ENCODE data around the gene LHX4.

Gene LHX4

DNA sequence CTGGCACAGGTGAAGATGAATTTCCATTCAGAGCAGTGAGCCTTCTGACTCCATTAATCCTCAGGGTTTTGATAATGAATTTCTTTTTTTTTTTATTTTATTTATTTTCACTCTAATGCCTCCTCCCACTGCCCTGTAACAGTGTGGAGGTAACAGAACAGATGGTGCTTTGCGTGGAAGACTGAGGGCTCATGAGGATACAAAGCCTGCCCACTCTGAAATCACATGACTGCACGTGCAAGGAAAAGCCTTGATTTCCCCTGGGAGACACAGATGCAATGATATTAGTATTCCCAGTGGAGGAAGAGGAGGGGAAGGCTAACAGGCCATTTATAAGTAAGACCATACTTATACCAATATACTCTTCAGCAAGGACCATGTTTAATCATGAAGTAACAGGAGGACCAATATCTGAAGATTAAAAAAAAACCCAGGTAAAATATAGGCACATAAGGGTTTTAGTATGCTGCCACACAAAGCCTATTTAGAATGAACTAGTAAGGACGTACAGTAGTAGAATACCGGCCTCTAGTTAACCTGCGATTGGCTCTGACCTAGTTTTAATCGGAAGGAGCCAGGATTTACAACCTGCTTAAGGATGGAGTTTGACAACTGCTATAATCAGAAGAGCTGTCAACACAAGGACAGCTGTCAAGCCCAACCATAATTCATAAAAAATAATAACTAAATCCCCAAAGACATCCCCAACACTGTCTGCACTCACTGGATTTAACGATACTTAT, 69.6 kb downstream of the LHX4 start:
- DNase-seq (ENCODE audit: low spot score), result no peak

DNA sequence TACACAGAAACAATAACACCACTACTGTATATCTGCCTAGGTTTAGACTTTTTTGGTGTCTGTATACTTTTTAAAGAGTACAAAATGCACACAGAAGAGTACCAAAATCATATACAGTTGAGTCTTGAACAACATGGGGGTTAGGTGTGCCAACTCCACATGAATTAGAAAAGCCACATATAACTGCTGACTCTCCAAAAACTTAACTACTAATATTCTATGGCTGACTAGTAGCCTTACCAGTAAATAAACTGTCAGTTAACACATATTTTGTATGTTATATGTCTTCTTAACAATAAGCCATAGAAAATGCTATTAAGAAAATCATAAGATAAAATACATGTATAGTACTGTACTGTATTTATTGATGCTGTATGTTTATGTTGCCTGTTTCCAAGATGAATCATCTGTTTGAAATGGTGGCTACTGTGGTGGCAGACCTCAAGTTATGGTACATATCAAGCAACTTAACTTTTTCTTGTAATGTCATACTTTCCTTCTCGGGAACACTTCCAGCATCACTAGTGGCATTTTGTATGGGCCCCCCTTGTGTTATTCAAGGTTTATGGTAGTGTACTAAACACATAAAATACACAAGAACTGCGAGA, 71.2 kb downstream of the LHX4 start:
- no peak for DNase-seq (ENCODE audit: low spot score)

DNA sequence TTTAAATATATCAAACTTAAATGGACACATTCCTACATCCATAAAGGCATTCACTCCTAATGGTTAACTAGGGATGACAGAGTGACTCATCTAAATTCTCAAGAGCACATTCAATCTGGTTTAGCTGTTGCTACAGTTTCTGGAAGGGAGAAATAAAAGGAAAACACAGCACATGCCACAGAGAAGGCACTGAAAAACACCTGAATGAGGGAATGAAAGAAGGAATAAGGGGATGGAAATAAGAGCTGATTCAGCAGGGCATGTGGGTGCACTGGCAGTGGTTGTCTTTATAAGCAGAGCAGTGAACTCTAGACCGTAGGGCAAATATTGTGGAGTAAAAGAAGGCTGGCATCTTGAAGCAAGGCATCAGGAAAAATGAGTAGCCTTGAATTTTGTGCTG, 79.3 kb downstream of the LHX4 start:
- no peak for DNase-seq (ENCODE audit: low spot score)

DNA sequence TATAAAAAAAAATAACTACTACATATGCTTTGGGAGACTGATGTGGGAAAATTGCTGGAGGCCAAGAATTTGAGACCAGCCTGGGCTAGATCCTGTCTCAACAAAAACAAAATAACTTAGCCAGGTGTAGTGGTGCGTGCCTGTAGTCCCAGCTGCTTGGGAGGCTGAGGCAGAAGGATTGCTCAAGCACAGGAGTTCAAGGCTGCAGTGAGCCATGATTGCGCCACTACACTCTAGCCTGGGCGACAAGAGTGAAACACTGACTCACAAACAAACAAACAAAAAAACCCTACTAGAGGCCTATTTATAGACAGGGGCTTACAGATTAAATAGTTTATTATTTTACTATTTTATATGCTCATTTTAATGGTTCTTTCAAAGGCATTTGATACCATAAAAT, 80.0 kb downstream of the LHX4 start:
- DNase-seq (ENCODE audit: low spot score), result no peak

DNA sequence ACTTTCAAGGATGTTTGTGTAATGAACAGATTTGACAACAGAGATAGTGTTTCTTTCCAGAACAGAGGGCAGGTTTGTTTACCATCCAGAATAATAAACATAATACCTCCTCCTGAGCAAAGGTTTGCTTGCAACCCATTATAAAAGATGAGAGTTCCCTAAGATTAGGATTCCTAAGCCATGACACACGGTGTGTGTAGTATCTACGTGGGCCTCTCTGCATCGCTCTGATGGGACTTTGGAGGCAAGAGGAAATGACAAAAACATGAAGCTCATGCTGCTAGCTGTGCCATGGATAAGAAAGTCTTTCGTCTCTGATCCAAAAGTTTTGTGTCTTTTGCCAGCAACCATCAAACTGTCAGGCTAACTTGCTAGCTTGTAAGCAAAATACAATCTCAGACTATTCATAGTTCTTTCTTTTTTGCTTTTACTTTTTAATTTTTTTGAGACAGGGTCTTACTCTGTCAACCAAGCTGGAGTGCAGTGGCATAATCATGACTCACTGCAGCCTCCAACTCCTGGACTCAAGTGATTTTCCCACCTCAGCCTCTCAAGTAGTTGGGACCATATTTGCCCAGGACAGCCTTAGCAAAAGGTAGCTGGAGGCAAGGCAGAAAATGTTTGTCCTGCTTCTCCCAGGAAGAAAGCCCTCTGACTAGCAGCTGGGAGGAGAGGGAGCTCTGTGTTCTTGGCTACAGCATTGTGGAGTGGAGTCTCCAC, 81.1 kb downstream of the LHX4 start:
- DNase-seq (ENCODE audit: low spot score), result no peak

DNA sequence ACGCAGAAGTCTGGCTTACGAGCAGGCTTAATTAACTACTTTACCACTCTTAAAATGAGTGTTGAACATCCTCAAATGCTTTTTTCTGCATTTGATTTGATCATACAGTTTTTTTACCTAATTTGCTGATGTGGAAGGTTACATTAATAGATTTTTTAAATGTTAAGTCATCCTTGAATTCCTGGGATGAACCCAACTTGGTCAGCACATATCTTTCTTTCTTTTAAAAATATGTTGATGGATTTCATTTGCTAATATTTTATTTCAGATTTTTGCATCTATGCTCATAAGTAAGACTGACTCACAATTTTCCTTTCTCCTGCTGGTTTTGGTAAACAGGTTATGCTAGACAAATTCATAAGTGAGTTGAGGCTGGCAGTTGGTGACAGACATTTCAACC, 82.9 kb downstream of the LHX4 start:
- no peak for DNase-seq (ENCODE audit: low spot score)

DNA sequence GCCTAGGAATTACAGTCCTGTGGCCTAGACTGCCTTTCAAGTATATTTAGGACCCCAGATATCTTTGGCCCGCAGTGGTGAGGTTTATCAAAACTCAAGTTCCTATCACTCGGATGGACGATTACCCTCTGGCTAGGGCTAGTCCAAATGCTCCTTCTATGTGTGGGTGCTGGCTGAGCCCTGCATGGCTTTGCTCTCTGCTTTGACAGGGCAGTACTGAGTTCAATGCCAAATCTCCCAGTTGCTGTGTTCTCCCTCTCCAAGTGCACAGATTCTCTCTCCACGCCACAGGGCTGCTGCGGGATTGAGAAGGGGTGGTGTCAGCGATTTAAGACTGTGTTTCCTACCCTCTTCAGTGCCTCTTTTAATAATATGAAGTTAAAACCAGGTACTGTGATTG, 97.0 kb downstream of the LHX4 start:
- DNase-seq (ENCODE audit: low spot score), result no peak
